ENCODE data around the gene NGB.

GRCh38 chr14:77306416-77306815 lies 35.4 kb upstream of the NGB start:
- TF ChIP-seq CTCF (IDR thresholded peaks at IDR 0.05): no peak
- no peak for TF ChIP-seq POLR2A (IDR thresholded peaks at IDR 0.05; ENCODE audit: low read depth)

All from esophagus muscularis mucosa (tissue), 3 donors.